22Rv1 (cell line): Measurements from ENCODE around the gene ITGB7.

Experiments
- ZFX ChIP-seq: fragments of 450-650 bp; IDR thresholded peaks from 2 replicates; pipeline ENCODE4 v1.6.1; 2017; ENCODE audit warnings: antibody characterized with exemption, borderline replicate concordance
- TF ChIP-seq, protein P1 (sequence below): fragments of 450-650 bp; IDR thresholded peaks from 2 replicates; pipeline ENCODE4 v1.5.1; 2017; ENCODE audit warnings: mild to moderate bottlenecking

DNA sequence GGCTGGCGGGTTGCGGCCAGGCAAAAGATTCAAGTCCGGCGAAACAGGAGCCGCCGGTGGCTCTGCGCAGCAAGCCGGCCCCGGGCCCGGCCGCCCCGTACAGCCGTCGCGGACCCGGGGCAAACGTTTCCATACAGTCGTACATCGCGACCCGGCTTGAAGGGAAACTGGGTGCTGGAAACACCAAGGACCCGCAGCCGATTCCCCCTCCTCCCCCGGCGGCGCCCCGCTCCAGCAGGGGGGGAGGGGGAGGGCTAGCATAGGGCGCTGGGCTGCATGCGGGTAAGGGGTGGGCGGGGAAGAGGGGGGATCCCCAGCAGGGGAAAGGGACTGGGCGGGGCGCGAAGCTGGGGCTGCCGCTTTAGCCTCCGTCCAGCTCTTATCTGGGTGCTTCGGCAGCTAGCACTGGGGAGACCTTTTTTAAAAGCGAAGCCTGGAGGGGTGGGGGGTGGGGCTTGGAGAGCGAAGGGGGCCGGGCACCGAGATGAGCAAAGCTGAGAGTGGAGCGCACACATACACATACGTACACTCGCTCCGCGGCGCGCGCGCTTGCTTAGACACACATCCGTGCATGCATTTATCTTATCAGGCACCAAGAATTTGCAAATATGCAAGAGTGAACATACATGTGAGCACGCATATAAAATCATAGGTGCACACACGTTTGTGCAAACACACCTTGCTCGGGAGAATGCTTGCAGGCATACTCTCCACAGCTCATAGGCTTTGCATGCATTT lies 13.1 kb upstream of the ITGB7 start:
- TF ChIP-seq, protein P1, sequence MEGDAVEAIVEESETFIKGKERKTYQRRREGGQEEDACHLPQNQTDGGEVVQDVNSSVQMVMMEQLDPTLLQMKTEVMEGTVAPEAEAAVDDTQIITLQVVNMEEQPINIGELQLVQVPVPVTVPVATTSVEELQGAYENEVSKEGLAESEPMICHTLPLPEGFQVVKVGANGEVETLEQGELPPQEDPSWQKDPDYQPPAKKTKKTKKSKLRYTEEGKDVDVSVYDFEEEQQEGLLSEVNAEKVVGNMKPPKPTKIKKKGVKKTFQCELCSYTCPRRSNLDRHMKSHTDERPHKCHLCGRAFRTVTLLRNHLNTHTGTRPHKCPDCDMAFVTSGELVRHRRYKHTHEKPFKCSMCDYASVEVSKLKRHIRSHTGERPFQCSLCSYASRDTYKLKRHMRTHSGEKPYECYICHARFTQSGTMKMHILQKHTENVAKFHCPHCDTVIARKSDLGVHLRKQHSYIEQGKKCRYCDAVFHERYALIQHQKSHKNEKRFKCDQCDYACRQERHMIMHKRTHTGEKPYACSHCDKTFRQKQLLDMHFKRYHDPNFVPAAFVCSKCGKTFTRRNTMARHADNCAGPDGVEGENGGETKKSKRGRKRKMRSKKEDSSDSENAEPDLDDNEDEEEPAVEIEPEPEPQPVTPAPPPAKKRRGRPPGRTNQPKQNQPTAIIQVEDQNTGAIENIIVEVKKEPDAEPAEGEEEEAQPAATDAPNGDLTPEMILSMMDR, result no peak
- TF ChIP-seq ZFX, result no peak
